Colonic mucosa (tissue), 4 donors: ENCODE data around the gene CEP63. TPM values are rescaled to one million over a fixed set of nuclear protein-coding genes. Genes with fewer than 3 reads are reported as not detected.
A peak's percentile ranks its signal among the peaks of the same experiment; 100 is the strongest.
"Not testable (repeated sequence)": the region's sequence is repeated elsewhere in the genome, so short reads cannot be mapped to it uniquely, and the experiment has no call there.

Source experiments
- DNase-seq: peaks from one replicate; pipeline ENCODE4 v3.0.0-alpha.2; 2020
- H3K27ac ChIP-seq: fragments of 200-600 bp; one replicate; pipeline ENCODE4 v1.8.0; 2021
- H3K27me3 ChIP-seq: fragments of 200-600 bp; one replicate; pipeline ENCODE4 v1.8.0; 2021
- H3K36me3 ChIP-seq: fragments of 200-600 bp; one replicate; pipeline ENCODE4 v1.8.0; 2021
- H3K4me1 ChIP-seq: fragments of 200-600 bp; one replicate; pipeline ENCODE4 v1.8.0; 2021; ENCODE audit warnings: mild to moderate bottlenecking
- H3K4me3 ChIP-seq: fragments of 200-600 bp; one replicate; pipeline ENCODE4 v1.8.0; 2021
- H3K9ac ChIP-seq, 2 donors: one replicate each; pipeline ENCODE4 v1.7.0; 2013; ENCODE audit warnings: control low read depth in 2 of 2, low read depth in 2 of 2, low read length in 2 of 2
- H3K9me3 ChIP-seq: fragments of 200-600 bp; one replicate; pipeline ENCODE4 v1.8.0; 2021
- intact Hi-C: fragments of 100-400 bp; cut with DNase I; formaldehyde crosslinking; loops from one replicate; pipeline ENCODE4 v1.14.1; 2022
- total RNA-seq, 2 donors: library from RNA; stranded (reverse); fragmentation: NEBNext Ultra II Directional in 1 of 2; extraction: Animal tissue kit (Norgen Biotek cat#: 25700) in 1 of 2; gene quantifications; one replicate each; pipeline ENCODE4 v1.2.1, GENCODE V29; 2021
- TF ChIP-seq, protein P1 (sequence below): fragments of 200-600 bp; IDR thresholded peaks from one replicate; pipeline ENCODE4 v1.8.0; 2022; ENCODE audit warnings: antibody characterized with exemption, mild to moderate bottlenecking
- donor health status: healthy.
- donor health status: DM: no; HTN: no; CAD: no.
- donor health status: DM: no; HTN: no; CAD: no.

The CEP63 gene
- total RNA-seq, 2 donors from 2014 or later, result 16.9 to 19.6 TPM

DNA sequence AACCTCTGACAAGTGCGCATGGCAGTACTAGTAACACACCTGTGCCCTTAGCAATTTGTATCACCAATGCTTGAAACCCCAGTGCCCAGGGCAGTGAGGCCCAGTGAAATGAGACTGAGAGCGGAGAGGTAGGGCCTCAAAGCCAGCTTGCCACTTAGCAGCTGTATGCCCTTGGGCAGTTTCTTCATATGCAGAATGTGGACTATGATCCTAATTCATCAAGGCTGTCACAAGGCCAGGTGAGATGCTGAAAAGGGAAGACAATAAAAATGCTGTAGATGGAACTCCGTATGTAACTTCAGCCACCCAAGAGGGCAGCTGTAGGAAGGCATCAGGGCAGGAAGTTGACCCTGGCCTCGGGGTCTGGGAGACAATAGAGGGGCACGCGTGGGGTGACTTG, 90.6 kb downstream of the CEP63 start:
- Histone ChIP-seq H3K27ac (no peak overlapping the region), H3K27me3 (no peaks in the 10 kb centered on the region), H3K4me1 (no peaks in the 10 kb centered on the region), H3K9ac (no peak overlapping the region), H3K9me3 (no peaks in the 10 kb centered on the region), H3K36me3 (no peaks in the 10 kb centered on the region), H3K4me3 (no peak overlapping the region)
- peak; percentile 48 for DNase-seq
- TF ChIP-seq, protein P1, sequence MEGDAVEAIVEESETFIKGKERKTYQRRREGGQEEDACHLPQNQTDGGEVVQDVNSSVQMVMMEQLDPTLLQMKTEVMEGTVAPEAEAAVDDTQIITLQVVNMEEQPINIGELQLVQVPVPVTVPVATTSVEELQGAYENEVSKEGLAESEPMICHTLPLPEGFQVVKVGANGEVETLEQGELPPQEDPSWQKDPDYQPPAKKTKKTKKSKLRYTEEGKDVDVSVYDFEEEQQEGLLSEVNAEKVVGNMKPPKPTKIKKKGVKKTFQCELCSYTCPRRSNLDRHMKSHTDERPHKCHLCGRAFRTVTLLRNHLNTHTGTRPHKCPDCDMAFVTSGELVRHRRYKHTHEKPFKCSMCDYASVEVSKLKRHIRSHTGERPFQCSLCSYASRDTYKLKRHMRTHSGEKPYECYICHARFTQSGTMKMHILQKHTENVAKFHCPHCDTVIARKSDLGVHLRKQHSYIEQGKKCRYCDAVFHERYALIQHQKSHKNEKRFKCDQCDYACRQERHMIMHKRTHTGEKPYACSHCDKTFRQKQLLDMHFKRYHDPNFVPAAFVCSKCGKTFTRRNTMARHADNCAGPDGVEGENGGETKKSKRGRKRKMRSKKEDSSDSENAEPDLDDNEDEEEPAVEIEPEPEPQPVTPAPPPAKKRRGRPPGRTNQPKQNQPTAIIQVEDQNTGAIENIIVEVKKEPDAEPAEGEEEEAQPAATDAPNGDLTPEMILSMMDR, result no peak
- intact Hi-C loops, result no loop called here

DNA sequence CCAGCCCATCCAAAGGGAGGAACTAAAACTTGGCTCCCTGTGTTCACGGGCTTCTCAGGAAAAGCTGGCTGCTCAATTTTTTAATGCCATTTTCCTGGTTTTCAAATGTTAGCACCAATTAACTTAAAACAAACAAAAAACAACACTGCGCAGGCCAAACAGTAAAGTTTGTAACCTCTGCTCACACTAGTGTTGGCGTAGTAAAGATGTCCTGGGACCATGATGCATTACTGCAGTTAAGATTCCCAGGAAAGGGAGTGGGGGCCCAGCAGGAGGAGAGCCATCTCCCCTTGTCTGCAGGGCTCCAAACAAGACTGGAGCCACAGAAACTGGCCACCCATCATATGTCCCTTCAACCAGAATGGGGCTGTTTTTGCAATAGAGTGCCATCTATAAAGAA, 91.0 kb downstream of the CEP63 start:
- intact Hi-C loops, result no loop called here
- TF ChIP-seq, protein P1, result no peak
- Histone ChIP-seq H3K27ac (no peak overlapping the region), H3K36me3 (no peaks in the 10 kb centered on the region), H3K9ac (no peak overlapping the region), H3K27me3 (no peaks in the 10 kb centered on the region), H3K4me1 (no peaks in the 10 kb centered on the region), H3K4me3 (no peak overlapping the region), H3K9me3 (no peaks in the 10 kb centered on the region)
- no peak for DNase-seq

DNA sequence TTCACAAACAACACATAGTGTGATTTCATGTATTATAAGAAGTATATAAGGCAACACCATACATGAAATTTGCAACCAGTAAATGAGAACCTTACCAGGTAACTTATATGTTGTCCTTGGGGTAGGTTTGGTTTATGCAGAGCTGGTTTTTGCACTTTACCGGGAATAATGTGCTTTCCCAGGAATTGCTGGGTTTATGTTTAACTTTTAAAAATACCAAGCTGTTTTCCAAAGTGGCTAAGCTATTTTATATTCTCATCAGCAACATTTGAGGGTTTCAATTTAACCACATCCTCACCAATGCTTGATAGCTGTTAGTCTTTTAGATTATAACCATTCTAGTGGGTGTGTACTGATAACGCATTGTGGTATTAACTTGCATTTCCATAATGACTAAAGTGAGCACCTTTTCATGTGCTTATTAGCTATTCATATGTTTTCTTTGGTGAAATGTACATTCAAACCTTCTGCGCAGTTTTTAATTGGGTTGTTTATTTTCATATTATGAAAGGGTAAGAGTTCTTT, 93.3 kb downstream of the CEP63 start:
- Histone ChIP-seq H3K9me3 (no peaks in the 10 kb centered on the region), H3K27me3 (no peaks in the 10 kb centered on the region), H3K9ac (no peak overlapping the region), H3K4me1 (no peaks in the 10 kb centered on the region), H3K36me3 (no peaks in the 10 kb centered on the region), H3K4me3 (no peak overlapping the region), H3K27ac (no peak overlapping the region)
- DNase-seq, result no peak
- TF ChIP-seq, protein P1, result no peak
- intact Hi-C loops, result no loop called here

DNA sequence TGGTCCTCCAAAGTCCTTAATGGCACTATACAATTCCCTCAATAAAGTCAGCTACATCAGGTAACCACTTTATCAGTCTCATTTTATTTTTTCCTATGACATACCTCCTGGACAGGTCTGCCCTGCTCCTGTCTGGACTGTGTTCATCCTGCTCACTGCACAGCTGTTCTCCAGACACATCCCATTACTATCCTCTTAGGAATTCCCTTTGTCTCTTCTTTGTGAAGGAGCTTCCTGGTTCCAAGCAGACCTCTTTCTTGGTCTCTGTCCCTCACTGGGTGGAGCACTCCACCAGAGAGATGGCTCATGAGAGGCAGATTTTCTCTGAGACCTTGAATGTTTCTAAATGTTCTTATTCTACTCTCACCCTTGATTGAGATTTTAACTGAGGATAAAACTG, 104.9 kb downstream of the CEP63 start:
- Histone ChIP-seq H3K27ac (no peak overlapping the region), H3K4me3 (no peak overlapping the region), H3K9ac (no peak overlapping the region), H3K4me1 (no peaks in the 10 kb centered on the region), H3K36me3 (no peaks in the 10 kb centered on the region), H3K9me3 (no peaks in the 10 kb centered on the region), H3K27me3 (no peaks in the 10 kb centered on the region)
- intact Hi-C loops, result no loop called here
- no peak for DNase-seq
- TF ChIP-seq, protein P1, result no peak

DNA sequence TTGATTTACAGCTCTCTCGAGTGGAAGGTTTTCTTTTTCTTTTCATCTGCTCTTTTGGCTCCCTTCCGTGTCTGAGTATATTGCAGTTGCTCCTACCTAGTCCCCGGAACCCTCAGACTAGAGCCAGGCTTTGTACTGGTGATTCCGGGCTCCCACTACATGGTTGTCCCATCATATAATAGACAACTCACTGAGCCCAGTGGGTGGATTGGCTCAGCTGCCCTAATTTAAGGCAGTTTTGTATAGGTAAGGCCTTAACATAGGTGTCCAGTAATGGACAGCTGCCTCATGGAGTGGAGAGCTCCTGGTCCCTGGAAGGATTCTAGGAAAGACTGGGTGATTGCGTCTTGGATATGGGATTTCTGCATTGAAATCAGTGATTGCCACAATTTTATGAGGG, 106.9 kb downstream of the CEP63 start:
- H3K36me3 ChIP-seq, result no peaks in the 10 kb centered on the region
- no peak overlapping the region for H3K4me3 ChIP-seq
- H3K9ac ChIP-seq, result no peak overlapping the region
- no peak for DNase-seq
- H3K27me3 ChIP-seq, result no peaks in the 10 kb centered on the region
- intact Hi-C loops, result no loop called here
- H3K4me1 ChIP-seq, result no peaks in the 10 kb centered on the region
- TF ChIP-seq, protein P1, result no peak
- no peak overlapping the region for H3K27ac ChIP-seq
- no peaks in the 10 kb centered on the region for H3K9me3 ChIP-seq

DNA sequence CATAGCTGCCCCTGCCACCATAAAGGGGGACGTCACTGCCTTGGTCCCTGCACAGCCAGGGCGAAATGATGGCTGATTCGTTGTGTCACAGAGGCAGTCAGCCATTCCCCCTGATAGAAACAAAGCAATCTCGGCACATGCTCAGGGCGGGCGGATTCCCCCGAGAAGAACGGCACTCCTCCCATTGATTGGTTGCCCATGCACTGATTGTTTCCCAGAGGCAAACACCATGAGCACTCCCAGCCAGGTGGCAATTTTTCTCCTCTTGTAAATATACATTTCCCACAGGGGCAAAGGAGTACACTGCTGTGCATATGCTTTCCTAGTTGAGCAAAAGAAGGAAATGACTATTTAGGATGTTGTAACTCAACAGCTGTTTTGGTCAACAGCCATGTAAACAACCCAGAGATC, 108.5 kb downstream of the CEP63 start:
- Histone ChIP-seq H3K9ac (no peak overlapping the region), H3K27me3 (no peaks in the 10 kb centered on the region), H3K9me3 (no peaks in the 10 kb centered on the region), H3K36me3 (no peaks in the 10 kb centered on the region), H3K4me1 (no peaks in the 10 kb centered on the region), H3K27ac (no peak overlapping the region), H3K4me3 (no peak overlapping the region)
- DNase-seq, result no peak
- TF ChIP-seq, protein P1, result no peak
- intact Hi-C loops, result no loop called here

DNA sequence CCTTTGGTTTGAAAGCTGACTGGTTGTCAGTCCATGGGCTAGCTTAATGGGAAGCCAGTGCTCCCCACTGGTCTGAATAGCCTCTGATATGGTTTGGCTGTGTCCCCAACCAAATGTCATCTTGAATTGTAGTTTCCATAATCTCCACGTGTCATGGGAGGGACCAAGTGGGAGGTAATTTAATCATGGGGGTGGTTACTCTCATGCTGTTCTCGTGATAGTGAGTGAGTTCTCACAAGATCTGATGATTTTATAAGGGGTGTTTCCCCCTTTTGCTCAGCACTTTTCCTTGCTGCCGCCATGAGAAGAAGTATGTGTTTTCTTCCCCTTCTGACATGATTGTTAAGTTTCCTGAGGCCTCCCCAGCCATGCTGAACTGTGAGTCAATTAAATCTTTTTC, 109.1 kb downstream of the CEP63 start:
- H3K27me3 ChIP-seq, H3K9ac ChIP-seq, intact Hi-C loops, H3K36me3 ChIP-seq, H3K4me1 ChIP-seq, DNase-seq, H3K4me3 ChIP-seq, H3K27ac ChIP-seq, H3K9me3 ChIP-seq: not testable (repeated sequence)
